ENCODE data around the gene SLC25A47. TPM values are rescaled to one million over a fixed set of nuclear protein-coding genes. Genes with fewer than 3 reads are reported as not detected.

The SLC25A47 gene
- total RNA-seq, 1 experiment from 2014 or later = not detected

- ChIA-PET CTCF (interaction anchor here (0.6 to 0.7 kb wide), 2 partner anchors 89 to 235 kb away, joined by 3 to 4 read pairs; no protein-coding TSS in a partner anchor), POLR2A (no interaction called here)
- no TSS peak for BruUV-seq (replicated peaks)
- Histone ChIP-seq H3K27ac (ENCODE audit: low read length) (0 out of 2 replicates have a peak overlapping the region, but pooled peaks have one; percentile 12), H3K36me3 (ENCODE audit: control insufficient read depth, insufficient read depth, low read length) (no peaks in the 10 kb centered on the region; the same call in 1 of the 2 replicates), H3K4me1 (ENCODE audit: control insufficient read depth, insufficient read depth, low read length) (peaks cover 45% of the 10 kb centered on the region), H3K9me3 (ENCODE audit: control insufficient read depth, insufficient read depth, low read depth, low read length) (no peaks in the 10 kb centered on the region), H3K27me3 (ENCODE audit: control insufficient read depth, insufficient read depth, low read length) (no peaks in the 10 kb centered on the region), H3K4me3 (ENCODE audit: low read depth in 2 of 2, low read length in 2 of 2) (no peak overlapping the region)
- TF ChIP-seq SIN3A (IDR thresholded peaks at IDR 0.05; ENCODE audit: borderline replicate concordance, insufficient read depth, low read depth, low read length) (no peak), TCF7L2 (IDR thresholded peaks at IDR 0.05; ENCODE audit: low read depth, low read length) (no peak)
- DNase-seq (ENCODE audit: low read depth, low spot score) (no peak), ATAC-seq (no peak)
- in situ Hi-C loops (cut with HindIII; ENCODE audit: low pct_unique_long_range_greater_than_20kb, low sequenced_read_pairs) (no loop called here), intact Hi-C loops (cut with micrococcal nuclease; ENCODE audit: unreplicated experiment) (no loop called here)
Measured at GRCh38 chr14:100281286-100282082, 41.7 kb upstream of the SLC25A47 start.

GRCh38 chr14:100282083-100282350, 41.1 kb upstream of the SLC25A47 start:
- CTCF ChIA-PET = no interaction called here

More at GRCh38 chr14:100282083-100282350, 41.1 kb upstream of the SLC25A47 start:
- DNase-seq (ENCODE audit: low read depth, low spot score) (no peak), ATAC-seq (no peak)
- Histone ChIP-seq H3K36me3 (ENCODE audit: control insufficient read depth, insufficient read depth, low read length) (no peaks in the 10 kb centered on the region), H3K9me3 (ENCODE audit: control insufficient read depth, insufficient read depth, low read depth, low read length) (no peaks in the 10 kb centered on the region), H3K27me3 (ENCODE audit: control insufficient read depth, insufficient read depth, low read length) (no peaks in the 10 kb centered on the region), H3K27ac (ENCODE audit: low read length) (no peak overlapping the region), H3K4me1 (ENCODE audit: control insufficient read depth, insufficient read depth, low read length) (peaks cover 50% of the 10 kb centered on the region), H3K4me3 (ENCODE audit: low read depth in 2 of 2, low read length in 2 of 2) (no peak overlapping the region)
- intact Hi-C loops (cut with micrococcal nuclease; ENCODE audit: unreplicated experiment) (no loop called here), in situ Hi-C loops (cut with HindIII; ENCODE audit: low pct_unique_long_range_greater_than_20kb, low sequenced_read_pairs) (no loop called here)
- POLR2A ChIA-PET = no interaction called here
- no peak for TF ChIP-seq TCF7L2 (IDR thresholded peaks at IDR 0.05; ENCODE audit: low read depth, low read length)
- TF ChIP-seq SIN3A (IDR thresholded peaks at IDR 0.05; ENCODE audit: borderline replicate concordance, insufficient read depth, low read depth, low read length) = no peak
- no peak for TF ChIP-seq REST (IDR thresholded peaks at IDR 0.05; ENCODE audit: insufficient read depth in 1 of 2, low read depth in 2 of 2, low read length in 1 of 2)
- no peak for TF ChIP-seq CTCF (IDR thresholded peaks at IDR 0.05)
- no peak for TF ChIP-seq POLR2AphosphoS5 (IDR thresholded peaks at IDR 0.05; ENCODE audit: low read depth, low read length)
- BruUV-seq (replicated peaks) = no TSS peak
